ENCODE results near the gene PRDM2. TPM values are rescaled to one million over a fixed set of nuclear protein-coding genes. Genes with fewer than 3 reads are reported as not detected.
"Not testable (repeated sequence)": the region's sequence is repeated elsewhere in the genome, so short reads cannot be mapped to it uniquely, and the experiment has no call there.

The PRDM2 gene
- total and polyA plus RNA-seq, 2 experiments from 2014 or later: 11.5 to 18.6 TPM

- Histone ChIP-seq H3K9me3 (ENCODE audit: low read depth) (no peaks in the 10 kb centered on the region), H3K4me2 (no peak overlapping the region), H3K4me1 (ENCODE audit: insufficient read depth) (no peaks in the 10 kb centered on the region), H3K27ac (no peak overlapping the region), H3K9me2 (replicated peaks; ENCODE audit: insufficient read depth) (no peaks in the 10 kb centered on the region), H3K27me3 (no peaks in the 10 kb centered on the region), H3K36me3 (replicated peaks; ENCODE audit: insufficient read depth, low read depth) (no peaks in the 10 kb centered on the region), H3K79me2 (peaks cover 35% of the 10 kb centered on the region), H4K20me1 (ENCODE audit: insufficient read depth, poor library complexity, severe bottlenecking) (no peaks in the 10 kb centered on the region), H2AFZ (no peak overlapping the region), H3K4me3 (no peak overlapping the region)
- no peak for DNase-seq (ENCODE audit: low spot score)
- TF ChIP-seq EZH2 (IDR thresholded peaks at IDR 0.05; ENCODE audit: borderline replicate concordance) (no peak), CTCF (IDR thresholded peaks at IDR 0.05; ENCODE audit: poor library complexity) (no peak), EZH2phosphoT487 (IDR thresholded peaks at IDR 0.05; ENCODE audit: low read depth, severe bottlenecking, unreplicated experiment) (no peak)
- 90% methylated on average over 3 of the region's 3 CpGs for WGBS (ENCODE audit: low lambda C conversion rate, missing lambda C conversion rate)
Measured at GRCh38 chr1:13714851-13715250, 14.9 kb downstream of the PRDM2 start.

- H3K9me3 ChIP-seq (ENCODE audit: low read depth); H3K4me2 ChIP-seq; H4K20me1 ChIP-seq (ENCODE audit: insufficient read depth, poor library complexity, severe bottlenecking); H3K4me3 ChIP-seq; H3K27me3 ChIP-seq; H3K4me1 ChIP-seq (ENCODE audit: insufficient read depth); H3K36me3 ChIP-seq (replicated peaks; ENCODE audit: insufficient read depth, low read depth); DNase-seq (ENCODE audit: low spot score); H3K27ac ChIP-seq; H2AFZ ChIP-seq; H3K9me2 ChIP-seq (replicated peaks; ENCODE audit: insufficient read depth): not testable (repeated sequence)
- H3K79me2 ChIP-seq: peaks cover 26% of the 10 kb centered on the region
- WGBS (ENCODE audit: low lambda C conversion rate, missing lambda C conversion rate): 84% methylated on average over 9 of the region's 9 CpGs
Measured at GRCh38 chr1:13715616-13716287, 15.8 kb downstream of the PRDM2 start.

GRCh38 chr1:13722808-13723360 lies 22.9 kb downstream of the PRDM2 start:
- Histone ChIP-seq H3K36me3 (replicated peaks; ENCODE audit: insufficient read depth, low read depth) (no peaks in the 10 kb centered on the region), H3K4me2 (no peak overlapping the region), H4K20me1 (ENCODE audit: insufficient read depth, poor library complexity, severe bottlenecking) (no peaks in the 10 kb centered on the region), H3K79me2 (peaks cover 17% of the 10 kb centered on the region), H3K4me3 (no peak overlapping the region), H3K27ac (no peak overlapping the region), H3K4me1 (ENCODE audit: insufficient read depth) (no peaks in the 10 kb centered on the region), H2AFZ (no peak overlapping the region), H3K9me2 (replicated peaks; ENCODE audit: insufficient read depth) (no peaks in the 10 kb centered on the region), H3K9me3 (ENCODE audit: low read depth) (no peaks in the 10 kb centered on the region), H3K27me3 (no peaks in the 10 kb centered on the region)
- WGBS (ENCODE audit: low lambda C conversion rate, missing lambda C conversion rate): 89% methylated on average over 7 of the region's 7 CpGs
- DNase-seq (ENCODE audit: low spot score): no peak
- TF ChIP-seq CTCF (IDR thresholded peaks at IDR 0.05; ENCODE audit: poor library complexity) (no peak), EZH2 (IDR thresholded peaks at IDR 0.05; ENCODE audit: borderline replicate concordance) (no peak), EZH2phosphoT487 (IDR thresholded peaks at IDR 0.05; ENCODE audit: low read depth, severe bottlenecking, unreplicated experiment) (no peak)

GRCh38 chr1:13723810-13724209 lies 23.8 kb downstream of the PRDM2 start:
- H3K4me1 ChIP-seq (ENCODE audit: insufficient read depth): no peaks in the 10 kb centered on the region
- peaks cover 20% of the 10 kb centered on the region for H3K79me2 ChIP-seq
- H3K4me3 ChIP-seq: no peak overlapping the region
- H3K27ac ChIP-seq: no peak overlapping the region
- H3K27me3 ChIP-seq: no peaks in the 10 kb centered on the region
- WGBS (ENCODE audit: low lambda C conversion rate, missing lambda C conversion rate): 88% methylated on average over 4 of the region's 4 CpGs
- TF ChIP-seq CTCF (IDR thresholded peaks at IDR 0.05; ENCODE audit: poor library complexity): no peak
- TF ChIP-seq EZH2phosphoT487 (IDR thresholded peaks at IDR 0.05; ENCODE audit: low read depth, severe bottlenecking, unreplicated experiment): no peak
- no peak for TF ChIP-seq EZH2 (IDR thresholded peaks at IDR 0.05; ENCODE audit: borderline replicate concordance)
- H3K36me3 ChIP-seq (replicated peaks; ENCODE audit: insufficient read depth, low read depth): no peaks in the 10 kb centered on the region
- no peaks in the 10 kb centered on the region for H3K9me3 ChIP-seq (ENCODE audit: low read depth)
- H3K9me2 ChIP-seq (replicated peaks; ENCODE audit: insufficient read depth): no peaks in the 10 kb centered on the region
- no peak overlapping the region for H2AFZ ChIP-seq
- no peak for DNase-seq (ENCODE audit: low spot score)
- H3K4me2 ChIP-seq: no peak overlapping the region
- H4K20me1 ChIP-seq (ENCODE audit: insufficient read depth, poor library complexity, severe bottlenecking): no peaks in the 10 kb centered on the region
